HepG2 (cell line): ENCODE results near the gene FUOM. TPM values are rescaled to one million over a fixed set of nuclear protein-coding genes. Genes with fewer than 3 reads are reported as not detected.

Experiments
- BCLAF1 ChIP-seq: fragments of 450-650 bp; IDR thresholded peaks from 2 replicates; pipeline ENCODE4 v1.6.1; 2017; ENCODE audit warnings: mild to moderate bottlenecking
- FOXO4 ChIP-seq: sonication (generic); formaldehyde crosslinking; conservative IDR thresholded peaks from 2 replicates; pipeline ENCODE4 v1.8.1; 2023; ENCODE audit warnings: missing genetic modification reagents
- HNF1B ChIP-seq: sonication (generic); formaldehyde crosslinking; IDR thresholded peaks from 2 replicates; pipeline ENCODE4 v1.5.1; 2020; ENCODE audit warnings: mild to moderate bottlenecking, moderate library complexity, missing genetic modification reagents
- POLR2AphosphoS2 ChIP-seq: IDR thresholded peaks from 2 replicates; pipeline ENCODE4 v1.6.1; 2011; ENCODE audit warnings: low read depth, low read length, improper control_type of control experiment
- RAD51 ChIP-seq: fragments of 450-650 bp; IDR thresholded peaks from 2 replicates; pipeline ENCODE4 v1.6.1; 2016; ENCODE audit warnings: borderline replicate concordance
- SAFB2 ChIP-seq: sonication (generic); formaldehyde crosslinking; IDR thresholded peaks from 2 replicates; pipeline ENCODE4 v1.5.1; 2020; ENCODE audit warnings: missing genetic modification reagents, low read depth, mild to moderate bottlenecking, borderline replicate concordance
- ZBTB20 ChIP-seq: sonication (generic); formaldehyde crosslinking; IDR thresholded peaks from 2 replicates; pipeline ENCODE4 v1.8.1; 2023; ENCODE audit warnings: missing genetic modification reagents, low read depth, mild to moderate bottlenecking, borderline replicate concordance
- ZBTB39 ChIP-seq: sonication (generic); formaldehyde crosslinking; IDR thresholded peaks from 2 replicates; pipeline ENCODE4 v1.5.0; 2020; ENCODE audit warnings: missing genetic modification reagents
- ZBTB7B ChIP-seq: sonication (generic); formaldehyde crosslinking; IDR thresholded peaks from 2 replicates; pipeline ENCODE4 v1.4.0; 2020; ENCODE audit warnings: missing genetic modification reagents
- ZFP36L2 ChIP-seq: sonication (generic); formaldehyde crosslinking; IDR thresholded peaks from 2 replicates; pipeline ENCODE4 v1.4.0; 2020; ENCODE audit warnings: missing genetic modification reagents
- ZNF367 ChIP-seq: sonication (generic); formaldehyde crosslinking; IDR thresholded peaks from 2 replicates; pipeline ENCODE4 v1.4.0; 2020; ENCODE audit warnings: missing genetic modification reagents, borderline replicate concordance
- ZNF569 ChIP-seq: sonication (generic); formaldehyde crosslinking; IDR thresholded peaks from 2 replicates; pipeline ENCODE4 v1.5.0; 2020; ENCODE audit warnings: mild to moderate bottlenecking, missing genetic modification reagents, moderate library complexity, borderline replicate concordance
- ZNF761 ChIP-seq: sonication (generic); formaldehyde crosslinking; conservative IDR thresholded peaks from 2 replicates; pipeline ENCODE4 v1.4.0; 2020; ENCODE audit warnings: mild to moderate bottlenecking, missing genetic modification reagents
- ZNF891 ChIP-seq: sonication (generic); formaldehyde crosslinking; IDR thresholded peaks from 2 replicates; pipeline ENCODE4 v1.5.0; 2020; ENCODE audit warnings: mild to moderate bottlenecking, missing genetic modification reagents
- polyA plus RNA-seq, 8 experiments: library from polyadenylated mRNA; depleted of rRNA in 3 of 8; stranded (reverse) in 7 of 8; unstranded in 1 of 8; fragments of >200 nt; fragmentation: Illumina TruSeq in 4 of 8; extraction: Trizol in 4 of 8; gene quantifications; 2 replicates each; pipeline versions ENCODE4 v1.2.1 to v1.2.3, GENCODE V29; 2011 to 2016; ENCODE audit warnings: low read depth in 4 of 8, missing spikeins in 1 of 8, mixed read lengths in 1 of 8; ENCODE audit not compliant: insufficient read depth in 1 of 8
- total RNA-seq, 5 experiments: library from RNA; depleted of rRNA; stranded (reverse); fragments of >200 nt; fragmentation: Illumina TruSeq; extraction: Trizol; gene quantifications; 2 replicates each; pipeline ENCODE4 v1.2.3, GENCODE V29; 2016; ENCODE audit warnings: low read depth in 1 of 5
- TF ChIP-seq, protein P1 (sequence below): sonication (generic); formaldehyde crosslinking; IDR thresholded peaks from 2 replicates; pipeline ENCODE4 v1.4.0; 2020; ENCODE audit warnings: missing genetic modification reagents, mild to moderate bottlenecking, borderline replicate concordance
- TF ChIP-seq, protein P2 (sequence below): sonication (generic); formaldehyde crosslinking; IDR thresholded peaks from 2 replicates; pipeline ENCODE4 v1.4.0; 2020; ENCODE audit warnings: missing genetic modification reagents
- TF ChIP-seq, protein P3 (sequence below): sonication (generic); formaldehyde crosslinking; IDR thresholded peaks from 2 replicates; pipeline ENCODE4 v1.4.0; 2020; ENCODE audit warnings: mild to moderate bottlenecking, missing genetic modification reagents

Gene FUOM
- total and polyA plus RNA-seq, 2 of the 13 experiments (the other 11 are each of a cell fraction or from before 2014, with no cell fraction given) = 27.5 to 60.4 TPM

DNA sequence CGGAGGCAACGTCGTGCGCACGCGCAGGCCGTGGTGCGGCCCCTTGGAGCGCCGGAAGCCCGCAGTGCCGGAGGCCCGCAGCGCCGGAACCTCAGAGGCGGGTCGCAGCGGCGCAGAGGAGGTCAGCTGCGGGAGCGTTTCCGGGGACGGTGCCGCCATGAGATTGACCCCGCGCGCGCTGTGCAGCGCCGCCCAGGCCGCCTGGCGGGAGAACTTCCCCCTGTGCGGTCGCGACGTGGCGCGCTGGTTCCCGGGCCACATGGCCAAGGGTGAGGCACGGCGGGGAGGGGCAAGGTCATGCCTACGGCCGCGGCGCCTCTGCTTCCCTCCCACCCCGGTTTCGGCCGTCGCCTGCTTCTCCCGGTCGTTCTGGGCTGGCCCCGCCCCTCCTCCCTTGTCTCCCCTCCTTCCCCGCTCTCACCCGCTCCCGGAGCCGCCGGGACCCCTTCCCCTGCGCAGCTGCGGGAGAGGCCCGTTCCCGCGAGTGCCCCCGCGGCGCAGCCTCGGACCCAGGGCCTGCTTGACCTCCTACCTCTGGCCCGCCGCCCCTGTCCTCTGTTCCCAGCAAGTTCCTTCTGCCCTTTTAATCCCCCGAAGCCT lies 36.3 kb upstream of the FUOM start, which contains the start of gene MTG1 (continued):
- TF ChIP-seq FOXO4 (no peak), RAD51 (no peak), SAFB2 (CRISPR knock-in tag) (peak; percentile 89; the same call in 1 of the 2 replicates), HNF1B (no peak), BCLAF1 (no peak), ZBTB7B (CRISPR knock-in tag) (peak; percentile 86; the same call in 1 of the 2 replicates), ZNF367 (no peak), ZBTB39 (CRISPR knock-in tag) (peak; percentile 85; the same call in 1 of the 2 replicates), POLR2AphosphoS2 (no peak), ZNF761 (CRISPR knock-in tag) (peak; percentile 97), ZFP36L2 (CRISPR knock-in tag) (no peak), ZNF891 (CRISPR knock-in tag) (peak; percentile 46), ZBTB20 (CRISPR knock-in tag) (peak; percentile 72), ZNF569 (CRISPR knock-in tag) (no peak)
- TF ChIP-seq, protein P1, sequence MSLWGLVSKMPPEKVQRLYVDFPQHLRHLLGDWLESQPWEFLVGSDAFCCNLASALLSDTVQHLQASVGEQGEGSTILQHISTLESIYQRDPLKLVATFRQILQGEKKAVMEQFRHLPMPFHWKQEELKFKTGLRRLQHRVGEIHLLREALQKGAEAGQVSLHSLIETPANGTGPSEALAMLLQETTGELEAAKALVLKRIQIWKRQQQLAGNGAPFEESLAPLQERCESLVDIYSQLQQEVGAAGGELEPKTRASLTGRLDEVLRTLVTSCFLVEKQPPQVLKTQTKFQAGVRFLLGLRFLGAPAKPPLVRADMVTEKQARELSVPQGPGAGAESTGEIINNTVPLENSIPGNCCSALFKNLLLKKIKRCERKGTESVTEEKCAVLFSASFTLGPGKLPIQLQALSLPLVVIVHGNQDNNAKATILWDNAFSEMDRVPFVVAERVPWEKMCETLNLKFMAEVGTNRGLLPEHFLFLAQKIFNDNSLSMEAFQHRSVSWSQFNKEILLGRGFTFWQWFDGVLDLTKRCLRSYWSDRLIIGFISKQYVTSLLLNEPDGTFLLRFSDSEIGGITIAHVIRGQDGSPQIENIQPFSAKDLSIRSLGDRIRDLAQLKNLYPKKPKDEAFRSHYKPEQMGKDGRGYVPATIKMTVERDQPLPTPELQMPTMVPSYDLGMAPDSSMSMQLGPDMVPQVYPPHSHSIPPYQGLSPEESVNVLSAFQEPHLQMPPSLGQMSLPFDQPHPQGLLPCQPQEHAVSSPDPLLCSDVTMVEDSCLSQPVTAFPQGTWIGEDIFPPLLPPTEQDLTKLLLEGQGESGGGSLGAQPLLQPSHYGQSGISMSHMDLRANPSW (CRISPR knock-in tag) = peak; percentile 86; the same call in 1 of the 2 replicates
- TF ChIP-seq, protein P2, sequence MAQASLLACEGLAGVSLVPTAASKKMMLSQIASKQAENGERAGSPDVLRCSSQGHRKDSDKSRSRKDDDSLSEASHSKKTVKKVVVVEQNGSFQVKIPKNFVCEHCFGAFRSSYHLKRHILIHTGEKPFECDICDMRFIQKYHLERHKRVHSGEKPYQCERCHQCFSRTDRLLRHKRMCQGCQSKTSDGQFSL (CRISPR knock-in tag) = 0 out of 2 replicates have a peak, but pooled peaks have one; percentile 57
- TF ChIP-seq, protein P3, sequence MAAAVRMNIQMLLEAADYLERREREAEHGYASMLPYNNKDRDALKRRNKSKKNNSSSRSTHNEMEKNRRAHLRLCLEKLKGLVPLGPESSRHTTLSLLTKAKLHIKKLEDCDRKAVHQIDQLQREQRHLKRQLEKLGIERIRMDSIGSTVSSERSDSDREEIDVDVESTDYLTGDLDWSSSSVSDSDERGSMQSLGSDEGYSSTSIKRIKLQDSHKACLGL (CRISPR knock-in tag) = peak; percentile 94
